ENCODE data around the gene PRUNE2.

PRUNE2 gene

GRCh38 chr9:76733096-76733495, 172.8 kb downstream of the PRUNE2 start:
- DNase-seq (ENCODE audit: low read depth): no peak

GRCh38 chr9:76732341-76732958, 173.5 kb downstream of the PRUNE2 start:
- no peak for DNase-seq (ENCODE audit: low read depth)

GRCh38 chr9:76730801-76731200, 175.1 kb downstream of the PRUNE2 start:
- DNase-seq (ENCODE audit: low read depth): no peak

GRCh38 chr9:76729980-76730737, 175.8 kb downstream of the PRUNE2 start:
- DNase-seq (ENCODE audit: low read depth): no peak

- DNase-seq (ENCODE audit: low read depth): no peak
These were observed 176.8 kb downstream of the PRUNE2 start for GRCh38 chr9:76729116-76729515.

- DNase-seq (ENCODE audit: low read depth): no peak
These were observed 180.0 kb downstream of the PRUNE2 start for GRCh38 chr9:76725885-76726284.

GRCh38 chr9:76725011-76725546, 180.8 kb downstream of the PRUNE2 start:
- DNase-seq (ENCODE audit: low read depth): no peak

- no peak for DNase-seq (ENCODE audit: low read depth)
These were observed 185.7 kb downstream of the PRUNE2 start for GRCh38 chr9:76720245-76720644.

GRCh38 chr9:76718166-76718565, 187.7 kb downstream of the PRUNE2 start:
- no peak for DNase-seq (ENCODE audit: low read depth)

GRCh38 chr9:76717613-76718012, 188.3 kb downstream of the PRUNE2 start:
- no peak for DNase-seq (ENCODE audit: low read depth)

- no peak for DNase-seq (ENCODE audit: low read depth)
These were observed 188.7 kb downstream of the PRUNE2 start for GRCh38 chr9:76717176-76717575.

GRCh38 chr9:76716085-76716672, 189.7 kb downstream of the PRUNE2 start:
- no peak for DNase-seq (ENCODE audit: low read depth)

- DNase-seq (ENCODE audit: low read depth): no peak
These were observed 192.5 kb downstream of the PRUNE2 start for GRCh38 chr9:76713381-76713780.

- DNase-seq (ENCODE audit: low read depth): no peak
These were observed 196.9 kb downstream of the PRUNE2 start for GRCh38 chr9:76709020-76709419.

GRCh38 chr9:76707510-76707909, 198.4 kb downstream of the PRUNE2 start:
- no peak for DNase-seq (ENCODE audit: low read depth)

- peak; percentile 14 for DNase-seq (ENCODE audit: low read depth)
These were observed 201.2 kb downstream of the PRUNE2 start for GRCh38 chr9:76704593-76705204.

- no peak for DNase-seq (ENCODE audit: low read depth)
These were observed 202.6 kb downstream of the PRUNE2 start for GRCh38 chr9:76703270-76703669.

- DNase-seq (ENCODE audit: low read depth): no peak
These were observed 204.4 kb downstream of the PRUNE2 start for GRCh38 chr9:76701441-76702039.

- no peak for DNase-seq (ENCODE audit: low read depth)
These were observed 205.0 kb downstream of the PRUNE2 start for GRCh38 chr9:76700916-76701315.

GRCh38 chr9:76699971-76700370, 205.9 kb downstream of the PRUNE2 start:
- no peak for DNase-seq (ENCODE audit: low read depth)

- DNase-seq (ENCODE audit: low read depth): no peak
These were observed 208.4 kb downstream of the PRUNE2 start for GRCh38 chr9:76697554-76697953.

- no peak for DNase-seq (ENCODE audit: low read depth)
These were observed 208.8 kb downstream of the PRUNE2 start for GRCh38 chr9:76697081-76697480.

Measured in CMK (cell line).